CD4-positive, alpha-beta T cell treated with Interleukin-6 at 100 ng/mL for 8 hours (primary cell): ENCODE results near the gene PXT1.
A peak's percentile ranks its signal among the peaks of the same experiment; 100 is the strongest.
"Not testable (repeated sequence)": the region's sequence is repeated elsewhere in the genome, so short reads cannot be mapped to it uniquely, and the experiment has no call there.

Source experiments
- DNase-seq: peaks from one replicate; pipeline ENCODE4 v3.0.0-alpha.2; 2020; ENCODE audit warnings: mixed read lengths, low spot score

PXT1 gene

GRCh38 chr6:36443471-36444428 is 1.1 kb upstream of the PXT1 start:
- DNase-seq: peak; percentile 15

GRCh38 chr6:36442103-36442670 is 467 bp downstream of the PXT1 start:
- no peak for DNase-seq

- DNase-seq: peak; percentile 80
These were observed 1.3 kb downstream of the PXT1 start for GRCh38 chr6:36441307-36441894.

- no peak for DNase-seq
These were observed 6.2 kb downstream of the PXT1 start for GRCh38 chr6:36436466-36436865.

GRCh38 chr6:36432151-36432671 is 10.4 kb downstream of the PXT1 start:
- DNase-seq: no peak

- no peak for DNase-seq
These were observed 11.5 kb downstream of the PXT1 start for GRCh38 chr6:36431197-36431596.

GRCh38 chr6:36430351-36430750 is 12.3 kb downstream of the PXT1 start:
- DNase-seq: no peak

- DNase-seq: no peak
These were observed 13.7 kb downstream of the PXT1 start for GRCh38 chr6:36428911-36429310.

- no peak for DNase-seq
These were observed 16.0 kb downstream of the PXT1 start for GRCh38 chr6:36426622-36427021.

- peak; percentile 97 for DNase-seq
These were observed 19.4 kb downstream of the PXT1 start for GRCh38 chr6:36423101-36423824.

- no peak for DNase-seq
These were observed 19.9 kb downstream of the PXT1 start for GRCh38 chr6:36422714-36423100.

- DNase-seq: no peak
These were observed 23.3 kb downstream of the PXT1 start for GRCh38 chr6:36419310-36419709.

- no peak for DNase-seq
These were observed 24.1 kb downstream of the PXT1 start for GRCh38 chr6:36418558-36418957.

GRCh38 chr6:36414481-36414880 is 28.2 kb downstream of the PXT1 start:
- DNase-seq: no peak

- DNase-seq: no peak
These were observed 28.9 kb downstream of the PXT1 start for GRCh38 chr6:36413489-36414480.

GRCh38 chr6:36409718-36410117 is 32.9 kb downstream of the PXT1 start:
- DNase-seq: not testable (repeated sequence)

GRCh38 chr6:36404164-36404563 is 38.5 kb downstream of the PXT1 start:
- DNase-seq: no peak

- no peak for DNase-seq
These were observed 40.2 kb downstream of the PXT1 start for GRCh38 chr6:36402481-36402880.

GRCh38 chr6:36399970-36400369 is 42.7 kb downstream of the PXT1 start:
- no peak for DNase-seq

- DNase-seq: no peak
These were observed 50.0 kb downstream of the PXT1 start for GRCh38 chr6:36392621-36393020.

GRCh38 chr6:36389353-36389752 is 53.3 kb downstream of the PXT1 start:
- DNase-seq: no peak
